Sigmoid colon (tissue), 4 donors: ENCODE measurements around the gene SNX12.

Source experiments
- CTCF ChIP-seq, 4 experiments: fragments of 450-650 bp in 3 of 4; fragments of 200-600 bp in 1 of 4; IDR thresholded peaks; one replicate each; pipeline ENCODE4 v1.5.1; 2016 to 2019; ENCODE audit warnings: antibody characterized with exemption in 4 of 4, mild to moderate bottlenecking in 3 of 4, moderate library complexity in 2 of 4
- POLR2A ChIP-seq, 2 donors: fragments of 450-650 bp; IDR thresholded peaks; one replicate each; pipeline ENCODE4 v1.6.1; 2016; ENCODE audit warnings: antibody characterized with exemption in 2 of 2, mild to moderate bottlenecking in 2 of 2, moderate library complexity in 2 of 2
- POLR2AphosphoS5 ChIP-seq, 4 donors: sonication (generic); formaldehyde crosslinking; IDR thresholded peaks; one replicate each; pipeline ENCODE4 v1.6.1; 2017; ENCODE audit warnings: antibody characterized with exemption in 4 of 4

GRCh38 chrX:71109051-71109450 is 40.9 kb upstream of the SNX12 start:
- TF ChIP-seq CTCF (IDR thresholded peaks at IDR 0.05), result no peak
- TF ChIP-seq POLR2A (IDR thresholded peaks at IDR 0.05), result no peak
- no peak for TF ChIP-seq POLR2AphosphoS5 (IDR thresholded peaks at IDR 0.05)
